Stimulated activated CD4-positive, alpha-beta T cell treated with anti-CD3 and anti-CD28 coated beads, Interleukin-4, amount 100 ng/mL, for 24 hours (primary cell): Measurements from ENCODE around the gene PREX1.

Experiments
- DNase-seq: peaks from one replicate; pipeline ENCODE4 v3.0.0-alpha.2; 2020

Gene PREX1

DNA sequence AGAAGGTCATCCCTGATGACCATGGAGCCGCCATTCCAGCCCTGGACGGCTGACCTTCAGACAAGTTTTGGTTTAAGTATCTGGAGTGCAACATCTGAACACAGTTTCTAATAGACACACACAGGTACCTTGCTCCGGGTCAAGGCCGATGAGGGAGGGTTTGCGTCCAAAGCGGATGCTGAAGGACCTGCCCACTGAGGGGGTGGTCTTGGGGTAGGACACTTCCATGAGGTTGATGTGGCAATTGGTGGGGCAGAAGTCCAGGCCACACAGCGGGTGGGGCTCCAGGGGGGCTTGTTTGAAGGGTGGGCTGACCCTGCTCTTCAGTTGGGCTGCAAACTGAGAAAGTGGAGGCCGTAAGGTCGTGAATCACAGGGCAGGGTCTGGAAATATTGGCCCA is 177.9 kb downstream of the PREX1 start:
- DNase-seq, result no peak

GRCh38 chr20:48649104-48649626 is 178.6 kb downstream of the PREX1 start:
- DNase-seq, result no peak

- DNase-seq, result no peak
Observed at GRCh38 chr20:48648482-48649051, 179.2 kb downstream of the PREX1 start.

DNA sequence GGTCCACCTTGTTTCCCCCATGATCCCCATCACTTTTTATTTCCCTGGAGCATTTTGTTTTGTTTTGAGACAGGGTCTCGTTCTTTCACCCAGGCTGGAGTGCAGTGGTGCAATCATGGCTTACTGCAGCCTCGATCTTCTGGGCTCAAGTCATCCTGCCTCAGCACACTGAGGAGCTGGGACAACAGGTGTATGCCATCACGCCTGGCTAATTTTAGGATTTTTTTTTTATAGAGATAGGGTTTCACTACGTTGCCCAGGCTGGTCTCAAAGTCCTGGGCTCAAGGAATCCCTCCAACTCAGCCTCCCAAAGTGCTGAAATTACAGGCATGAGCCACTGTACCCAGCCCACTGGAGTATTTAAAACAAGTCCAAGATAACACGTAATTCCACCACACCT is 179.9 kb downstream of the PREX1 start:
- no peak for DNase-seq

GRCh38 chr20:48645666-48646065 is 182.1 kb downstream of the PREX1 start:
- DNase-seq, result no peak

GRCh38 chr20:48644286-48644828 is 183.4 kb downstream of the PREX1 start:
- DNase-seq, result no peak

DNA sequence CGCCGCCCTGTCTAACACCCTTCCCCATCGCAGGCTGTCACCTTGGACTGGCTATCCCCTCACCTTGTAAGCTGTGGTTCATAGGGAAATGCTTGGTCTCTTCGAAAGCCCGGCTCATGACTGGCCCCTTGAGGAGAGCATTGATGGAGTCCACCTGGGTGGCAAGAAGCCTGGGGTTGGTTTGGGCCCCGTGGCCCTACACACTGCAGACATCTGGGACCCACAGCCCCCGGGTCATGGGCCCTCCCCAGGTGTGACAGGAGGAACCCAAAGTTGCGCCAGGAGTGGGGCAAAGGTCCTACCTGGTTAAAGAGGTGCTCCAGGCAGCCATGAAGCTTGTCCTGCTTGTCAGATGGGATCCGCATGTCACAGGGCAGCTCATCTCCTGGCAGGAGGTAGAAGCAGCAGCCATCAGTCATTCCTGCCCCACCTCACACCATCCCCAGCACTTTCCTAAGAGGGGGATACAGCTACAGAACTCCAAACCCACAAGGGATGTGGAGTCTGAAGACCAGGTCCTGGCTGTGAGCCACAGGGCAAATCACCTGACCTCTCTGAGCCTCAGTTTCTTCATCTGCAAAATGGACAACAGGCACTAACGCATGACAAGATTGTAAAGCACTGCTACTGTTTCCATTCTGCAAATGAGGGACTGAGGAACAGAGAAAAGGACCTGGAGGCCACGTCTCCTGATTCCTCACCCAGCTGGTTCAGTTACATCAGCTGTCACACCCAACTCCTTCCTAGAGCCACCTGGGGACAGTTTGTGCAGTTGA is 185.5 kb downstream of the PREX1 start:
- no peak for DNase-seq

DNA sequence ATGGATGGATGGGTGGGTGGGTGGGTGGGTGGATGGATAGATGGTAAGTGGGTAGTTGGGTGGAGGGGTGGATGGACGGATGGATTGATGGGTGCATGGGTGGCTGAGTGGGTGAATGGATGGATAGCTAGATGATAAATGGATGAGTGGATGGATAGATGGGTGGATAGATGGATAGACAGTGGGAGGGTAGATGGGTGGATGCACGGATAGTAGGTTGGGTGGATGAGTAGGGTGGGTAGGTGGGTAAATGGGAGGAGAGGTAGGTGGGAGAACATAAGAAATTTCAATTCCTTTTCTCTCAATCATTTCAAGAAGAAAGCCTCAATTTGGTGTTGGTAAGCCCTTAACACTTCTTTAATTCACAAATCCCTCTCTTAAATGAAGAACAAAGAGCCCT is 186.9 kb downstream of the PREX1 start:
- DNase-seq, result no peak

DNA sequence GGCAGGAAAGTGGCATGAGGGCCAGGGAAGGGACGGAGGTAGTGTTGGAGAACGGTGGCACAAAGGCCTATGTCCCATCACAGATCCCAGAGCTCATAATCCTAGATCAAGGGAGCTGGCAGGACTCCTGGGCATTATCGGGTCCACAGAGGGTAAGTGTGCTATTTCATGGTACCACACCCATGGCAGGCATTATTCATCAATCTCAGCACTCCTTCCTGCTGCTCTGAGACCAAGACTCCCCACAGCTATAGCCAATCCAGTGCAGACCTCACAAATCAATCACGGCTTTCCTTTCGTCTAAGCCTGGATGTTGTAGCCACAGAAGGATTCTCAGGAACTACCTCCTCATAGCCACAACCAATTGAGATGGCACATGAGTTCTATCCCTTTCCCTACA is 187.9 kb downstream of the PREX1 start:
- DNase-seq, result no peak

GRCh38 chr20:48638546-48638945 is 189.3 kb downstream of the PREX1 start:
- no peak for DNase-seq

- DNase-seq, result no peak
Observed at GRCh38 chr20:48637461-48637860, 190.3 kb downstream of the PREX1 start.

- no peak for DNase-seq
Observed at GRCh38 chr20:48636301-48636700, 191.5 kb downstream of the PREX1 start.

- peak; percentile 69 for DNase-seq
Observed at GRCh38 chr20:48635791-48636267, 192.0 kb downstream of the PREX1 start.

DNA sequence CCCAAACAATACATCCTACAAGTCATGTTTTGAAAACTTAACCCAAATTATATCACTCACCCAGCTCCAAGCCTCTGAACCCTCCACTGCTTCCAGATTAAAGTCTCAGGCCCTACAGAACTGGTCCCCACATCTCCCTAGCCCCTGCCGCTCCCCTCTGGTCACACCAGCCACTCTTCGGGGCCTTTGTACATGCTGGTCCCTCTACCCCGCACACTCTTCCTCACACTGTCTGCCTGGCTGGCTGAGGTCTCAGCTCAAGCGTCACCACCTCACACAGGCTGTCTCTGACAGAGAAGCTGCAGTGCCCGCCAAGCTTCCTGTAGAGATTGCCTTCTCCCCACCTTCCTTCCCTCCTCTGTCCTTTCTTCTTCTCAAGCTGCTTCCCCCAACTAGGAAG is 192.4 kb downstream of the PREX1 start:
- DNase-seq, result no peak

DNA sequence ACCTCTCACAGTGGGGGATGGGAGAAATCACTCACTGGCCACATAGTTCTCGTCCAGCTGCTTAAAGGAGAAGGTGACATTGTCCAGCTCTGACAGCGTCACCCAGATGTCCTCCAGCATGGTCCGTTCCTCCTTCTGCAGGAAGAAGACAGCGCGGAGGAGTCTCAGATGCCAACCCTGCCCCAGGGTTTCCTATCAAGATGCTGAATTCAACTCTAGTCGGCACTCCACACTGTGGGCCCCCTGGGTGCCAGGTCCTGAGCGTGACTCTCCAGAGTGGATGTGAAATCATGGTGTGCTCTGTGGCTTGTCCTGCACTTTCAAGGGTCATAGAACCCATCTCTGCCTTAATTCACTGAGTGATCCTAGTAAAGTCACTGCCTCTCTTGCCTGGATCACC is 193.2 kb downstream of the PREX1 start:
- no peak for DNase-seq

DNA sequence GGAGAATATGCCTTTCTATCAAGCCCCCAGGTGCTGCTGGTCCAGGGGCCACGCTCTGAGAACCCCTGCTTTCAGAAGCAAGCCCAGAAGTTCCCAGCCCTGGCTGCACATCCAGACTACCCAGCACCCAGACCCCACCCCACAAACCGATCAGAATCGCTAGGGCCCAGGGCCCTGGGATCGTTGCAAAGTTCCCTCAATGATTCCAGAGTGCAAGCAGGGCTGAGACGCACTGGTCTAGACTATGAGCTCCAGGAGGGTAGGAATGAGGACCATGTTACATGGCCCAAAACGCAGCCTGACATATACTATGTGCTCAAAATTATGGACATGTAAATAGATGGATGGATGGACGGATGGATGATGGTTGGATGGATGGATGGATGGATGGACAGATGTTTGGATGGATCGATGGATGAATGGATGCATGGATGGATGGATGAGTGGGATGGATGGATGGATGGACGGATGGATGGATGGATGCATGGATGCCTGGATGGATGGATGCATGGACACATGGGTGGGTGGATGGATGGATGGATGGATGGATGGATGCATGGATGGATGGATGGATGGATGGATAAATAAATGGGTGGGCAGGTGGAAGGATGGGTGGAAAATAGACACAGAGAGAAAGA is 194.1 kb downstream of the PREX1 start:
- DNase-seq, result no peak

- DNase-seq, result no peak
Observed at GRCh38 chr20:48632825-48633619, 194.8 kb downstream of the PREX1 start.

DNA sequence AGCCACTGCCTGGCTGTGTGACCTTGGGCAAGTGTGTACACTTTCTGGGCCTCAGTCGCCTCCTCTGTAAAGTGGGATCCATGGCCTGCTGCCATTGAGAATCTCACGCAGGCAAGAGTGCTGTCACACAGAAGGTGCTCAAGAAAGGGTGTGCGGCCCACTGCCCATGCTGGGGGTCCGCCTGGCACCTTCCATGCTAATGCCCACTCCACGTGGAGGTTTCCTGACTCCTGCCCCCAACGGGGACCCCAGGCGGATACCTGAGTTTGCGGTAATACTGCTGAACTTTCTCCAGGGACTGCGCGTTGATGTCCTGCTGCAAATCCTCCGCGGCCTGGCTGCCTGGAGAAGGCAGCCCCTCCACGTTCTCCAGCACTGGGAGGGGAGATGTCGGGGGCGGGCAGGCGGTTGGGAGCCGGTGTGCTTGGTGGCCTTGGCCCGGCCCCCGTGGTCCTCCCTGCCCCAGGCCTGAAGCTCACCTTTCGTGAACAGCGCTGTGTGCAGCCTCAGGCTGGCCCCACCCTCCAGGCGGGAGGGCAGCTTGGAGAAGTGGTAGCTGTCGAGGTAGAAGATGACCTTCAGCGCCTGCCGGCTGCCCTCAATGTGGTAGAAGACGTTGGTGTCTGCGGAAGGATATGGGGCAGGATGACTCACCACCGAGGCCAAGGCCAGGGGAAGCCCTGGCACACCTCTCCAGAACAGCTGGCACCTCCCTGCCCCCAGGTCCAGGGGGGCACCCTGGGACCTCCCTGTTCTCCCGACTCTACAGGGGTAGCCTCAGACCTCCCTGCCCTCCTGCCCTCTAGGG is 195.6 kb downstream of the PREX1 start:
- no peak for DNase-seq

DNA sequence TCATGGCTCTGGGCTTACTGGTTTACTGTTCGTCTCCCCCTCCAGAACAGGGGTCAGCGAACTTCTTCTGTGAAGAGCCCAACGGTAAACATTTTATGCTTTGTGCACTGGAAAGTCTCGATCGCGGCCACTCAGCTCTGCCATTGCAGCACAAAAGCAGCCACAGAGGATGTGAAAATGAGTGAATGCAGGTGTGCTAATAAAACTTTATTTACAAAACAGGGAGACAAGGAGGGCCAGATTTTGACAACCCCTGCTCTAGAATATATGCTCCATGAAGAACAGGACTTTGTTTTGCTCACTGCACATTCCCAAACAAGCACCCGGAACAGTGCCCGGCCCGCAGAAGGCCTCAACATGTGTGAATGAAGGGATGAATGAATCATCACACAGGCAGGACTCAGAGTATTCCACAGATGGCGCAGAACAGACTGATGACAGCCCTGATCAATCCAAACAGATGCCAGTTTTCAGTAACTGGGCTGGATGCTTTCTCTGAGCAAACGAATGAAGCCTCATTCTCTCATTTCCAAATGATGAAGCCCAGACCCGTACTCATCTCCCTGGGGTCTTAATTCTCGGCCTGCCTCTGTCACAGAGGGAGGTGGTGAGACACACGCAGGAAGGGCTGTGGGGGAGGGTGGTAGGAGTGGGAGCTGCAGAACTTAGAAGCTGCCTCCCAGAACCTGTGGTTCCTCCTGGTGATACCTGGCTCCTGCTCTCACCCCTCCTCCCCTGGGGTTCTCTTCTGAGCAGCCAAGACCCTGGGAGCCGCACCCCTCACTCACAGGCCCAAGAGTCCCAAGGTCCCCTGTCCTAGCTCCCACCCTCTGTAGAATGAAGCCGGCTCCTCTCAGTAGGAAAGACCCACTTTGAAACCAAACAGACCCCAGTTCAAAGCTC is 196.4 kb downstream of the PREX1 start:
- no peak for DNase-seq

DNA sequence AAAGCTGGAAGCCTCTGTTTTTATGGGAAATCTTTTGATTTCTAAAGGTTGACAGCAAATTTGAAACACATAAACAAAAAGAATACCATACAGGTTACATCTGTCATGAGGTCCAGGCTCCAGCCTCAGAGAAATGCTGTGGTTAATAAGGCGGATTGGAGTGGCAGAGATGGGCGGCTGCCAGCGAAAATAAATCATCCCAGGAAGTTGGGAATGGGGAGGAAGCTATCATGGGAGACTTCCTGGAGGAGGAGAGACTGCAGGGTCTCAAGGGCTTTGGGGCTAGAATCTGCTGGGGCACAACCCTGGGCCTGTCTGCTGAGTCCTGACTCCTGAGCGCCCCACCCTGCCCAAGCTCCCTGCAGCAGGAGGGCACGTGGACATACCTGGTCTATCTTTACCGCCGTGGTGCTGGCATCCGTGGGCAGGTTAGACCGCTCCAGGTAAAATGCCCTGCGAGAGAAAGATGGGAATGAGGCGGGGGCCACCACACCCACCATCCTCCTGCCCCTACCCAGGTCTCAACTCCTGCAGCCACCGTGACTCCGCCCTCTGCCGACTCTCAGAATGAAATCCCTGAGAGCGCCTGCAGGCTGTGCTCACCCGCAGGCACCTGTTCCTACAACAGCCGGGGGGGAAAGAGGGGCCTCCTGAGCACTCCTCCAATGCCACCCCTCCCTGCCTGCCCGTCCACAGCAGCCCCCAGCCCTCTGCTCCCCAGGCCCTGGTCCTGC is 197.3 kb downstream of the PREX1 start:
- no peak for DNase-seq
